ENCODE results near the gene KHSRP. TPM values are rescaled to one million over a fixed set of nuclear protein-coding genes. Genes with fewer than 3 reads are reported as not detected.
A peak's percentile ranks its signal among the peaks of the same experiment; 100 is the strongest.
"Not testable (repeated sequence)": the region's sequence is repeated elsewhere in the genome, so short reads cannot be mapped to it uniquely, and the experiment has no call there.

The KHSRP gene
- polyA plus RNA-seq, 1 donor, result 280 TPM

DNA sequence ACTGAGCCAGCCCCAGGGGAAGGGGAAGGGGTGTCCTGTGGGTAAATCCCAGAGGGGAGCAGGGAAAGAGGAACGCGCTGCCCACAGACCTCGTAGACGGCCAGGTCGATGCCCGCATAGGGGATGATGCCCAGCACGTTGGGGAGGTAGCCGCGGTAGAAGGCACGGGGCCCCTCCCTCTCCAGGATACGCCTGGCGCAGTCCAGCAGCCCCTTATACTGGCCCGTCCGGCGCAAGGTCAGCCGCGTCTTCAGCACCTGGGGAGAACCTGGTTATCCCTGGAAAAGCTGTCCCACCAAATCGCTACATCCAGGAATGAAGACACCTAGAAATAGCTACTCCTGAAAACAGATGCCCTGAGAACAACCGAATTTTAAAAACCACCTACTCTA, 27.6 kb upstream of the KHSRP start:
- DNase-seq, result no peak

- DNase-seq, result no peak
These were observed 27.1 kb upstream of the KHSRP start for GRCh38 chr19:6451583-6452222.

GRCh38 chr19:6450166-6450565, 25.6 kb upstream of the KHSRP start:
- no peak for DNase-seq

DNA sequence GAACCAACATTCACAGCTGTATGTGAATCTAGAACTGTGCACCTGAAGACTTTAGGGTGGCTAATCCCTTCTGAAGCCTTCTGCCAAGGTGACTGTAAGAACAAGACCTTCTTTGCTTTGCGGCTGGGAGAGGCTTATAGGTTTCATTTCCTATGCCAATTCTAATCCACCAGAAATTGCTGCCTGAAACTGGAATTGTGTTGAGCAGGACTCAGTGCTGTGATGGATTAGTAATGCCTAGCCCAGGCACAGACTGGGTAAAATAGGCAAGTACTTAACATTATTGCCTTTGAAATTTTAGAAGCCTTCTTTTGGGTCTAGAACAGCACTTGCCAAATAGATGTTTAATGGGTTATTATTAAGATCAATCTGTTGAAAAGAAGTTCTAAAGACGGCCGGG, 23.4 kb upstream of the KHSRP start:
- DNase-seq, result no peak

DNA sequence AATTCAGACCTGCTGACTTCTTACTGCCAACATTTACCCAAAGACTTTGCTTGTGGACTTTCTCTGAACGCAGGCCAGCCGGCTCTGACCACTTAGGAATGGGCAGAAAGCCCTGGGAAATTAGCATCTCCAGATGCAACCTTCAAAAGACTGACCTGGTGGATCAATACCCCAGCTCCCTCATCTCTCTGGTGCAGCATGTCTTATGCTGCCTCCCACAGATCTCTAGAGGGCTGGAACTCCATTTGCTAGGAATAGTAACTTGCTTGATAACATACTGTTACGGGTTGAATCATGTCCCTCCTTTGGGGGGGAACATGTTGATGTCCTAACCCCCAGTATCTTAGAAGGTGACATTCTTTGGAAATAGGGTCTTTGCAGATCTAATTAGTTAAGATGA, 21.8 kb upstream of the KHSRP start:
- DNase-seq, result no peak

GRCh38 chr19:6443986-6444385, 19.4 kb upstream of the KHSRP start:
- DNase-seq, result no peak

DNA sequence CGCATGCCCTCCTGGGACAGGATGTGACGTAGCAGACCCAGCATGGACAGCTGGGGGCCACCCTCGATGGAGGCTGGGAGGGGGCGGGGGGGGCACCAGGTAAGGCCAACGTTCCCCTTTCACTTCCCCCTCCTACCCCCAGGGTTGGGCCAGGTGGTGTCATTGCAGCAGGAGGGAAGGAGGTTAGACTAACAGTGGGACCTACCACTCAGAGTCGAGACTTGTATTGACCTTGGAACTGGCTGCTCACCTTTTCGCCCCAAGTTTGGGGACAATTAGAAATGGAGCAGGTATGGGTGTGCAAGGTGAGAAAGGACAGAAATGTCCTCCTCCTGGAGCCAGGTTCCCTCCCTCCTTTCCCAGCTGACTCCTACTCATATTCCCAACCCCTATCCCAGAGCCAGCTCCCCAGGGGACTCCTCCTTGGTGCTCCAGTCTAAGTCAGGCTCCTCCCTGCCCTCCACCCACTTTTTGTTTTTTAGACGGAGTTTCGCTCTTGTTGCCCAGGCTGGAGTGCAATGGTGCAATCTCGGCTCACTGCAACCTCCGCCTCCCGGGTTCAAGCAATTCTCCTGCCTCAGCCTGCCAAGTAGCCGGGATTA, 17.6 kb upstream of the KHSRP start:
- DNase-seq, result no peak

- DNase-seq, result no peak
These were observed 16.3 kb upstream of the KHSRP start for GRCh38 chr19:6440905-6441304.

DNA sequence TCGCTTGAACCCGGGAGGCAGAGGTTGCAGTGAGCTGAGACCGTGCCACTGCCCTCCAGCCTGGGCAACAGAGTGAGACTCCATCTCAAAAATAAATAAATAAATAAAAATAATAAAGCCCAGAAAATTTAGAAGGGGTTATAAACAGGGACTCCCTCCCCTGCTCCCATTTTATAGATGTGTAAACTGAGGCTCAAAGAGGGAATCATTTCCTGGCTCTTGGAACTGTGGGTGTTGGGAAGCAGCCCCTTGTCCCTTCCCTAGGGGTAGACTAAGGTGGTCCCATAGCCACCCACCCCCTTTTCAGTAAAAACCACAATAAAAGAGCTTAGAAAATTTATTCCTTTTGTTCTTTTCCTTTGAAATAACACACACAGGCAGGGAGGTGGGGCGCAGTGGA, 15.1 kb upstream of the KHSRP start:
- no peak for DNase-seq

- DNase-seq, result no peak
These were observed 9.1 kb upstream of the KHSRP start, which contains the start of gene SLC25A41 for GRCh38 chr19:6433663-6434062. Gene SLC25A41, minus strand, starts transcription at chr19:6433763. Its CDS starts 70 bp downstream, at chr19:6433693.

DNA sequence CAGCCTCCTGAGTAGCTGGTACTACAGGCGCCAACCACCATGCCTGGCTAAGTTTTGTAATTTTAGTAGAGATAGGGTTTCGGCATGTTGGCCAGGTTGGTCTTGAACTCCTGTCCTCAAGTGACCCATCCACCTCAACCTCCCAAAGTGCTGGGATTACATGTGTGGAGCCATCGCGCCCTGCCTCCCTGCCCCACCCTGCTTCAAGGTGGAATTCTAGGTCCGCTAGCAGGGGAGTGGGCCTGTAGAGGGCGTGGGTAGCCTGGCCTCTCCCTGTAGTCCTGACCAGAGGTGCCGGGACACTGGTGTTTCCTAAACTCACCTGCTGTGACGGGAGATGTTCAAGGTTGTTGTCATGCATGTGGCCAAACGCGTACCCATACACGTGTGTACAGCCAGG, 8.6 kb upstream of the KHSRP start:
- no peak for DNase-seq

GRCh38 chr19:6431891-6432290, 7.3 kb upstream of the KHSRP start:
- no peak for DNase-seq

- no peak for DNase-seq
These were observed 5.0 kb upstream of the KHSRP start for GRCh38 chr19:6429419-6430221.

- not testable (repeated sequence) for DNase-seq
These were observed 4.2 kb upstream of the KHSRP start for GRCh38 chr19:6428692-6429418.

DNA sequence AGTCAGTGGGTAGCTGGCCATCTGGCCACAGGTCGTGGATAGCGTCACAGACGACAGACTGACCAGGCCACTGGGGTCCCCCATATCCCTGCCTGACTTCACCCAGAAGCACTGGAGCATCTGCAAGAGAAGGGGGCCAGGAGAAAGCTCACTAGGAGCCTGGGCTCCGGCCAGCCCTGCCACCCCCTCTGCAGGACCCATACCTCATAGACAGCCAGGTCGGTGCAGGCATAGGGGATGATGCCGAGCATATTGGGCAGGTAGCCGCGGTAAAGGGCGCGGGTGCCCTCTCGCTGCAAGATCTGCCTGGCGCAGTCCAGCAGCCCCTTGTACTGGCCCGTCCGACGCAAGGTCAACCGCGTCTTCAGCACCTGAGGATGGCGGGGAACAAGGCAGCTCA, 2.5 kb upstream of the KHSRP start:
- DNase-seq, result no peak

DNA sequence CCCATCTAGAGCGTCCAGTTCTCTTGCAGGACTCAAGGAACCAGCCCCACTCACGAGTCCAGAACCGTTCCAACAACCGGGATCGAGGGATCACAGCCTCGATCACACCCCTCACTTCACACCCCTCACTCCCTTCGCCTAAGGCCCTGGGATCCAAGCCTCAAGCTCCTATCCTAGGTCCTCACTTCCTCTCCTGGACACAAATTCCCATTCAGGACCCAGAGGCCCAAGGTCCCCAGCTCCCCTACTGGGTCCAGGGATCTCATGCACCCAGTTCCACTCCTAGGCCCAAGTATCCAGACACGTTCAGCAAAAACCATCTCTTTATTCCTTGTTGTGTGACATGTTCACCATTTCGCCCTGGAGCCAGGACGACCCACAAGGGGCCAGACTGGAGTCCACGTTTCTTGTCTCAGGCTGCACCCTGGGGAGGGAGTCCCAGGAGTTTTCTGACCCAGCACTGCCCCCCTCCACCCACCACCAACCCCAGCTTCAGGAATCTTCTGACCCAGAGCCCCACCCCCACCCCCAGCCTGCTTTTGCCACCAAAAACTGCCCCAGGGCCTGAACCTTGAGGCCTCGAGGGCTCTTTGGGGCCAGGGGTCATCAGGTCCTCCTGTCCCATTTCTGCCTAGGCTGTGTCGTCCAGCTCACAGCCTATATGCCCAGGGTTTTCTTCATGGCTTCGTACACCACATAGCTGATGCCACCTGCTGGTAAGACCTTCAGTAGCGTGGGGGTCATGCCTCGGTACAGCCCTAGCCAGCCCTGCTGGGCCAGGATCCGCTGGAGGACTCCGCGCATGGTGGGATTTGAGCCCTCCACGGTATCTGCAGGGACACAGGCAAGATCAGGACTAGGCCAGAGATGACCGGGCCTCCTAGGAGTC, 1.4 kb upstream of the KHSRP start:
- no peak for DNase-seq

DNA sequence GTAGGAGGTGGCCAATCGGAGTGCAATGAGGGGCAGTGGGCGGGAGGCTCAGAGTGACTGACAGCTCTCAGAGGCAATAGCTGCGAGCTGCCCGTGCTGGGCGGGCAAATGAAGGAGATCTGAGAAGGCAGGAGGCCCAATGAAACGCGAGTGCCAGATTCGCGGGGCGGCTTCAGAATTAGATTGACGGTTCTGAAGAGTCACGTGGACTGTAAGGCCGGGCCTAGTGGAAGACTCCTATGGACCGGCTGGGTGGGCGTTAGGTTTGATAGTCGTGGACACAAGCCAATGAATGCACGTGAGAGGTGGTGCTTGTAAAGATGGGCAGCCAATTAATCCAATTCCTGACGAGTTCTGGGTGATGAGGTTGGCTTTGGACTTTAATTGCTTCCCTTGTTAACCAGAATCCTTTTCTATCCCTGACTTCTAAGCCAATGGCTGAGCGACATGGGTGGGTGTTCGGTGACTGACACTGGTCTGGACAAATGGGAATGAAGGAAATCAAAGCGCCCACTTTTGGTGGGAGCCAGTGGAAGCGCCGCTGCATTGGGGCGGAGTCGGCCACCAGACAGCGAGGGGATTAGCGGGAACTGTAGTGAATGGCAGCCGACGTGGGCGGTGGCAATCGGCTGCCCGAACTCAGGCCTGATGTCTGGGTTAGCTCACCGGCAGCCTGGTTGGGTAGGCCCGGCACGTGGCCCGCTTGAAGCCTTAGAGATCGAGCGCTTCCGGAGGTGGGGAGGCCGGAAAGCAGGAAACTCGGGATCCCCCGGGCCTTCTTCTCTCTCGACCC, 524 bp upstream of the KHSRP start:
- DNase-seq, result peak; percentile 100

GRCh38 chr19:6423499-6424194, 964 bp downstream of the KHSRP start:
- DNase-seq, result no peak

- no peak for DNase-seq
These were observed 3.3 kb downstream of the KHSRP start for GRCh38 chr19:6421075-6422014.
